Measurements from ENCODE around the gene PID1. TPM values are rescaled to one million over a fixed set of nuclear protein-coding genes. Genes with fewer than 3 reads are reported as not detected.

PID1 gene
- total and polyA plus RNA-seq, 8 donors = 10.2 to 51.2 (median 35.4) TPM

DNA sequence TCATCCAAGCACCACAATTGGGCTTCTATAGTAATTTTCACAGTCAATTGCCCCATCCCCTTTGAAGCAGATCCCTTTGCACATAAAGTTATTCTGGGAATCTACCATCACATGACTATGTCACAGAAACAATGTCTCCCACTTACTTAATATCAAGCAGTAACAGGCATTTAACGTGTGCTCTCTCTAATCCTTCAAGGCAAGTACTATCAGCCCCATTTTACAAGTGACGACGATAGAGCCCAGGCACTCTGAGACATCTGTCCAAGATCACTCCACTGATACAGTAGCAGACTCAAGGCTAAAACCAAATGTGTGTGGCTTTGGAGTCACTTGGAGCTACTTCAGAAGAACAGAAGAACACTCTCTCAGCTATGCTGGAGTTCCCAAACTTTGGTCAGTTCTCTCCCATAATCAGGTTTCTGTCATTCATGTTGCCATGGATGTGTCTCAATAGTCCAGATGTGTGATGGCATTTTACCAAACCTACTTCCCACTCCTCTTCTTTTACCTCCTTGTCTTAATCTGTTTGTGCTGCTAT lies 39.7 kb downstream of the PID1 start:
- intact Hi-C loops (cut with DNase I; ENCODE audit: low total_unique reads) = no loop called here
- Histone ChIP-seq H3K27me3 (no peaks in the 10 kb centered on the region), H3K36me3 (no peaks in the 10 kb centered on the region), H3K4me3 (no peak overlapping the region), H3K4me1 (peaks cover 0 to 14% (median 0%) of the 10 kb centered on the region in 4 donors), H3K9me3 (no peaks in the 10 kb centered on the region), H3K27ac (peak overlapping the region in 1 of 5 donors; percentile 7)
- no peak for DNase-seq
- TF ChIP-seq, protein P1, sequence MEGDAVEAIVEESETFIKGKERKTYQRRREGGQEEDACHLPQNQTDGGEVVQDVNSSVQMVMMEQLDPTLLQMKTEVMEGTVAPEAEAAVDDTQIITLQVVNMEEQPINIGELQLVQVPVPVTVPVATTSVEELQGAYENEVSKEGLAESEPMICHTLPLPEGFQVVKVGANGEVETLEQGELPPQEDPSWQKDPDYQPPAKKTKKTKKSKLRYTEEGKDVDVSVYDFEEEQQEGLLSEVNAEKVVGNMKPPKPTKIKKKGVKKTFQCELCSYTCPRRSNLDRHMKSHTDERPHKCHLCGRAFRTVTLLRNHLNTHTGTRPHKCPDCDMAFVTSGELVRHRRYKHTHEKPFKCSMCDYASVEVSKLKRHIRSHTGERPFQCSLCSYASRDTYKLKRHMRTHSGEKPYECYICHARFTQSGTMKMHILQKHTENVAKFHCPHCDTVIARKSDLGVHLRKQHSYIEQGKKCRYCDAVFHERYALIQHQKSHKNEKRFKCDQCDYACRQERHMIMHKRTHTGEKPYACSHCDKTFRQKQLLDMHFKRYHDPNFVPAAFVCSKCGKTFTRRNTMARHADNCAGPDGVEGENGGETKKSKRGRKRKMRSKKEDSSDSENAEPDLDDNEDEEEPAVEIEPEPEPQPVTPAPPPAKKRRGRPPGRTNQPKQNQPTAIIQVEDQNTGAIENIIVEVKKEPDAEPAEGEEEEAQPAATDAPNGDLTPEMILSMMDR (IDR thresholded peaks at IDR 0.05) = no peak
- no peak for TF ChIP-seq POLR2AphosphoS5 (IDR thresholded peaks at IDR 0.05)
- TF ChIP-seq POLR2A (IDR thresholded peaks at IDR 0.05) = no peak
- TF ChIP-seq EP300 (IDR thresholded peaks at IDR 0.05) = no peak
- WGBS, 5 donors = 82 to 90% (median 88%) methylated on average over 3 of the region's 3 CpGs

DNA sequence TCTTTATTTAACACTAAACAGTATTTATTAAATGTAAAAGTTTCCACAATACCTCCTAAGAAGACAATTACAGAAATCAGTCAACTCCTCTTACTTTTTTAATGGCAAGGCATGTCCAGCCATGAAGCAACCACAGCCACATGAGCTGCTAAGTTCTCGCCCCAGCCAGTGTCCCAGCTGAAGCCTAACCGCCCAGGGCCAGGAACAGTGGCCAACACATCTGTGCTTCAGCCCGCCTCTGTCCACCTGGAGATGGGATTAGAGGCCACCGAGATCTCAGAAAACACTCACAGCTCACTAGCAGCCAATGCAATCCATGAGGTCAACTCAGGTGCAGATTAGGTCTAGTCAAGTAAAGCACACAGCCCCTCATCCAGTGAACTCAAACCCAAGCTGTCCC lies 40.2 kb downstream of the PID1 start:
- intact Hi-C loops (cut with DNase I; ENCODE audit: low total_unique reads) = no loop called here
- TF ChIP-seq, protein P1 (IDR thresholded peaks at IDR 0.05) = no peak
- TF ChIP-seq POLR2AphosphoS5 (IDR thresholded peaks at IDR 0.05) = no peak
- TF ChIP-seq POLR2A (IDR thresholded peaks at IDR 0.05) = no peak
- TF ChIP-seq EP300 (IDR thresholded peaks at IDR 0.05) = no peak
- H3K4me3 ChIP-seq = no peak overlapping the region
- no peak for DNase-seq
- 50 to 84% (median 71%) methylated on average over 4 of the region's 4 CpGs for WGBS, 5 donors
- peaks cover 0 to 14% (median 0%) of the 10 kb centered on the region in 4 donors for H3K4me1 ChIP-seq
- H3K27me3 ChIP-seq = no peaks in the 10 kb centered on the region
- H3K36me3 ChIP-seq = no peaks in the 10 kb centered on the region
- H3K27ac ChIP-seq = peak overlapping the region in 1 of 5 donors; percentile 7
- no peaks in the 10 kb centered on the region for H3K9me3 ChIP-seq

DNA sequence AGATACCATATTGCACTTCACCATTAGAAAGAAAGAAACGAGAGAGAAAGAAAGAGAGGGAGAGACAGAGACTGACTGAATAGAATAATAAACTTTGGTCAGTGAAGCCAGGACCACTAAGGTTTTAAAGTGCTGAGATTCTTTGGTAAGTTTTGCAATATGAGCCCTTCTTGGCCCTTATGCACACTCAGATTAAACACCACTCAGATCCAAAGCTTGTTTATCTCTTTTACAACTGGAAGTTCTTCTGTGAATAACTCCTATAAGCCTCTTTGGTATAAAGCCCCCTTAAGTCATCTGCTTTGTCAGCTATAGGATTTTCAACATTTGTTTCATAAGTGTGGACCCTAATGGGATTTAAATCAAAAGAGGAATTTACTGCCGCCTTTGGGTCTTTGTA lies 40.8 kb downstream of the PID1 start:
- peak in 1 of 2 donors; percentile 77 for DNase-seq
- TF ChIP-seq POLR2A (IDR thresholded peaks at IDR 0.05) (no peak), POLR2AphosphoS5 (IDR thresholded peaks at IDR 0.05) (no peak), EP300 (IDR thresholded peaks at IDR 0.05) (no peak)
- TF ChIP-seq, protein P1 (IDR thresholded peaks at IDR 0.05) = no peak
- intact Hi-C loops (cut with DNase I; ENCODE audit: low total_unique reads) = no loop called here
- Histone ChIP-seq H3K9me3 (no peaks in the 10 kb centered on the region), H3K4me1 (peaks cover 0 to 14% (median 0%) of the 10 kb centered on the region in 4 donors), H3K4me3 (no peak overlapping the region), H3K27me3 (no peaks in the 10 kb centered on the region), H3K36me3 (no peaks in the 10 kb centered on the region), H3K27ac (peak overlapping the region in 1 of 5 donors; percentile 17)
- 58 to 75% (median 60%) methylated on average over 2 of the region's 2 CpGs for WGBS, 5 donors

DNA sequence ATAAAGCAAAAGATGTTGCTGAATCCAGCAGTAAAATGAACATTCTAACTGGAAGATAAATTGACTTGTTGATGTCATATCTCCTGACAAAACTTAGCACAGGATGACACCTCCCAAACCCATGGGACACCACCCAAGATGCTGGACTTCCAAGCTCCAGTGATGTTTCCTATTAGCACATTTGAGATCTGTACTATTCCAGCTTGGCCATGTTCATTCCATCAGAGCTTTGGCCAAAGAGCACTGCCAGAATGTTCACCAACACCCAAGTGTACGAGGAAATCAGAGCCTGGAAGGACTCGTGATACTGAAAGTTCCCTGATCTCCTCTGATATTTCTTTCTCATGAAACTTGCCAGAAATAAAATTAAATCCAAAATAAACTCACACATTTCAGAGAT lies 44.7 kb downstream of the PID1 start:
- H3K4me1 ChIP-seq = peaks cover 0 to 14% (median 0%) of the 10 kb centered on the region in 4 donors
- peak in 1 of 2 donors; percentile 65 for DNase-seq
- intact Hi-C loops (cut with DNase I; ENCODE audit: low total_unique reads) = no loop called here
- H3K4me3 ChIP-seq = no peak overlapping the region
- whole genome bisulfite sequencing, 5 donors = 64 to 83% (median 71%) methylated on average over 2 of the region's 2 CpGs
- TF ChIP-seq POLR2A (IDR thresholded peaks at IDR 0.05) = no peak
- no peak for TF ChIP-seq EP300 (IDR thresholded peaks at IDR 0.05)
- TF ChIP-seq, protein P1 (IDR thresholded peaks at IDR 0.05) = no peak
- no peak for TF ChIP-seq POLR2AphosphoS5 (IDR thresholded peaks at IDR 0.05)
- H3K27me3 ChIP-seq = no peaks in the 10 kb centered on the region
- H3K9me3 ChIP-seq = no peaks in the 10 kb centered on the region
- no peaks in the 10 kb centered on the region for H3K36me3 ChIP-seq
- H3K27ac ChIP-seq = peak overlapping the region in 1 of 5 donors; percentile 29
